Stomach (tissue), 9 donors: ENCODE data around the gene JAML. TPM values are rescaled to one million over a fixed set of nuclear protein-coding genes. Genes with fewer than 3 reads are reported as not detected.

Source experiments
- DNase-seq, 2 donors: peaks; one replicate each; pipeline versions ENCODE4 v3.0.0 to v3.0.0-alpha.2; 2013 to 2019
- H3K27ac ChIP-seq, 5 donors: fragments of 200-600 bp in 4 of 5; sonication (generic) in 4 of 5; one replicate each; pipeline ENCODE4 v1.5.1; 2013 to 2019; ENCODE audit warnings: mild to moderate bottlenecking in 1 of 5, moderate library complexity in 1 of 5
- H3K27me3 ChIP-seq, 3 donors: fragments of 200-600 bp; sonication (generic); one replicate each; pipeline ENCODE4 v1.5.1; 2017 to 2019; ENCODE audit warnings: mixed run types in 1 of 3
- H3K36me3 ChIP-seq, 4 donors: fragments of 200-600 bp; sonication (generic); 1 replicate in 3 of 4; 2 replicates in 1 of 4; pipeline ENCODE4 v1.5.1; 2016 to 2019
- H3K4me1 ChIP-seq, 4 donors: fragments of 200-600 bp; sonication (generic); one replicate each; pipeline ENCODE4 v1.5.1; 2016 to 2019
- H3K4me3 ChIP-seq, 4 donors: fragments of 200-600 bp; sonication (generic) in 3 of 4; one replicate each; pipeline ENCODE4 v1.5.1; 2016 to 2019; ENCODE audit warnings: mild to moderate bottlenecking in 1 of 4
- H3K9me3 ChIP-seq, 4 donors: fragments of 200-600 bp; sonication (generic); one replicate each; pipeline ENCODE4 v1.5.1; 2016 to 2019
- CTCF ChIP-seq, 7 experiments: fragments of 450-650 bp in 4 of 7; fragments of 200-600 bp in 3 of 7; sonication (generic) in 3 of 7; IDR thresholded peaks; one replicate each; pipeline ENCODE4 v1.5.1; 2016 to 2019; ENCODE audit warnings: antibody characterized with exemption in 7 of 7, control low read depth in 2 of 7, mild to moderate bottlenecking in 1 of 7
- EP300 ChIP-seq: sonication (generic); formaldehyde crosslinking; IDR thresholded peaks from one replicate; pipeline ENCODE4 v1.6.1; 2017; ENCODE audit warnings: antibody characterized with exemption
- POLR2A ChIP-seq, 4 donors: fragments of 450-650 bp; IDR thresholded peaks; one replicate each; pipeline ENCODE4 v1.6.1; 2016; ENCODE audit warnings: antibody characterized with exemption in 4 of 4, control low read depth in 2 of 4, mild to moderate bottlenecking in 1 of 4, moderate library complexity in 1 of 4
- POLR2AphosphoS5 ChIP-seq, 3 donors: sonication (generic); formaldehyde crosslinking; IDR thresholded peaks; one replicate each; pipeline ENCODE4 v1.6.1; 2016; ENCODE audit warnings: antibody characterized with exemption in 3 of 3
- WGBS, 5 donors: extraction: QIAGEN DNeasy Blood & Tissue Kit in 3 of 5; methylation state at CpG; one replicate each; pipeline versions ENCODE4 v1.1.5 to v1.1.7; 2013 to 2018; 5-methylcytosine and 5-hydroxymethylcytosine counted together
- intact Hi-C: fragments of 100-400 bp; cut with DNase I; formaldehyde crosslinking; loops from one replicate; pipeline ENCODE4 v1.15.1; 2023; ENCODE audit warnings: low total_unique reads
- polyA plus RNA-seq, 3 donors: library from polyadenylated mRNA; stranded (reverse); fragments of 200-250 nt; gene quantifications; one replicate each; pipeline ENCODE4 v1.2.3, GENCODE V29; 2013
- total RNA-seq, 5 donors: library from RNA; depleted of rRNA; stranded (reverse); fragments of >200 nt; gene quantifications; one replicate each; pipeline versions ENCODE4 v1.1.0 to v1.2.3, GENCODE V29; 2014 to 2016
- donor health status: healthy with polysubstance abuse.
- donor health status: Bipolar disorder and iron deficiency.
- donor health status: healthy.

JAML gene
- total and polyA plus RNA-seq, 8 donors = 3.7 to 35.0 (median 12.8) TPM

GRCh38 chr11:118213781-118214180 is 11.0 kb downstream of the JAML start:
- H3K9me3 ChIP-seq = no peaks in the 10 kb centered on the region
- intact Hi-C loops = no loop called here
- H3K27me3 ChIP-seq = peaks cover 0 to 23% (median 0%) of the 10 kb centered on the region in 3 donors
- peak overlapping the region in 2 of 5 donors; percentile 51 to 66 for H3K27ac ChIP-seq
- peaks cover 0 to 49% (median 14%) of the 10 kb centered on the region in 4 donors for H3K4me1 ChIP-seq
- peak in 1 of 2 donors; percentile 53 for DNase-seq
- no peak overlapping the region for H3K4me3 ChIP-seq
- H3K36me3 ChIP-seq = peaks cover 0 to 3% (median 0%) of the 10 kb centered on the region in 4 donors
- TF ChIP-seq POLR2AphosphoS5 (IDR thresholded peaks at IDR 0.05) (no peak), CTCF (IDR thresholded peaks at IDR 0.05) (no peak), POLR2A (IDR thresholded peaks at IDR 0.05) (no peak), EP300 (no peak)
- 70 to 76% (median 72%) methylated on average over 2 of the region's 2 CpGs for WGBS, 5 donors

- TF ChIP-seq POLR2AphosphoS5 (IDR thresholded peaks at IDR 0.05) (no peak), POLR2A (IDR thresholded peaks at IDR 0.05) (no peak), EP300 (no peak), CTCF (IDR thresholded peaks at IDR 0.05) (no peak)
- Histone ChIP-seq H3K36me3 (peaks cover 0 to 3% (median 0%) of the 10 kb centered on the region in 4 donors), H3K27me3 (peaks cover 0 to 24% (median 0%) of the 10 kb centered on the region in 3 donors), H3K4me3 (no peak overlapping the region), H3K9me3 (no peaks in the 10 kb centered on the region), H3K27ac (peak overlapping the region in 2 of 5 donors; percentile 51 to 66), H3K4me1 (peaks cover 0 to 51% (median 14%) of the 10 kb centered on the region in 4 donors)
- 72 to 82% (median 77%) methylated on average over 4 of the region's 4 CpGs for WGBS, 5 donors
- intact Hi-C loops = no loop called here
- DNase-seq = no peak
Measured at GRCh38 chr11:118213201-118213600, 11.6 kb downstream of the JAML start.

GRCh38 chr11:118212781-118213191 is 12.0 kb downstream of the JAML start:
- H3K4me3 ChIP-seq = no peak overlapping the region
- H3K27ac ChIP-seq = peak overlapping the region in 2 of 5 donors; percentile 51 to 66
- no peak for TF ChIP-seq POLR2AphosphoS5 (IDR thresholded peaks at IDR 0.05)
- TF ChIP-seq POLR2A (IDR thresholded peaks at IDR 0.05) = no peak
- TF ChIP-seq CTCF (IDR thresholded peaks at IDR 0.05) = no peak
- no peak for TF ChIP-seq EP300
- H3K4me1 ChIP-seq = peaks cover 0 to 55% (median 14%) of the 10 kb centered on the region in 4 donors
- peaks cover 0 to 26% (median 0%) of the 10 kb centered on the region in 3 donors for H3K27me3 ChIP-seq
- DNase-seq = no peak
- peaks cover 0 to 3% (median 0%) of the 10 kb centered on the region in 4 donors for H3K36me3 ChIP-seq
- H3K9me3 ChIP-seq = no peaks in the 10 kb centered on the region
- intact Hi-C loops = no loop called here
- WGBS, 5 donors = 45 to 69% (median 48%) methylated on average over 2 of the region's 2 CpGs

- no peaks in the 10 kb centered on the region for H3K9me3 ChIP-seq
- 49 to 73% (median 59%) methylated on average over 7 of the region's 7 CpGs for WGBS, 5 donors
- peaks cover 0 to 56% (median 14%) of the 10 kb centered on the region in 4 donors for H3K4me1 ChIP-seq
- H3K27me3 ChIP-seq = peaks cover 0 to 30% (median 0%) of the 10 kb centered on the region in 3 donors
- TF ChIP-seq CTCF (IDR thresholded peaks at IDR 0.05) (no peak), POLR2A (IDR thresholded peaks at IDR 0.05) (no peak), POLR2AphosphoS5 (IDR thresholded peaks at IDR 0.05) (peak in 1 of 3 donors; percentile 57), EP300 (no peak)
- DNase-seq = peak; percentile 47 to 64
- intact Hi-C loops = no loop called here
- H3K36me3 ChIP-seq = peaks cover 0 to 3% (median 0%) of the 10 kb centered on the region in 4 donors
- H3K27ac ChIP-seq = peak overlapping the region in 2 of 5 donors; percentile 34 to 66
- H3K4me3 ChIP-seq = no peak overlapping the region
Measured at GRCh38 chr11:118212131-118212725, 12.6 kb downstream of the JAML start.
